ENCODE results near the gene ATP10B.

ATP10B gene

DNA sequence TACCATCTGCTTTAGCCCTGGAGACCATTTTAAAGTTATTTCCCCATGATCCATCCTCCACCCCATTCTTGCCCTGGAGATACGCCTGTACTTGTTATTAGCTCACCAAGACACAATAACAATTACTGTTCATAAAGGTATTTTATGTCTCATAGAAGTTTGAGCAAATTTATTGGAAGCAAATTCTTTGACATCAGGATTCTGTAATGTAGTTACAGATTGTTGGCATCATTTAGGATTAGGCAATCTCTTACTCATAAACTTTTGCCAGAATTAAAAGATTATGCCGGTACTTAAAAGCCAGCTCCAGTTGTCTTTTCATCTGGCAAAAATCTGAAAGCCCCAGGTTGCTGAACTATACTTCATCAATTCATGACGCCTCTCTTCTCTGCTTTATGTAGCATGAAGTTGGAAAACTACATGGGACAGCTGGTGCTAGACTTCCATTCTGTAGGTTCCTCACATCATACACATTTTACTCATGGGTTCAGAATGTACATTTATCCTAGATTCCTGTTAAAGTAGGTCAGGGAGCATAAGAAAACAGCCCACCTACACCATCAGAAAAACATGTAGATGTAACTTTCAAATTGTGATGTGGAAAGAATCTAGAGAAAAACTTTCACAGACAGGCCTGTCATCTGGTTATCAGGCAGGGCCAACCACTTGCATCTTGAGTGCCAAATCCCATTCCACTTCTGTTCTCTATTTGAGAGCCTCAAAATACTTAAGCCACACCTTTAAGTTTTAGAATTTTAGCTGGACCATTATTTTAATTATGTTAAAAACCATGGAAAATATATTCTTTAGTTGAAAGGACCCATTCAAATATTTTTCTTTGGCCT lies 14.0 kb downstream of the ATP10B start:
- peak; percentile 51 for DNase-seq (ENCODE audit: low read depth)
- H3K4me3 ChIP-seq (ENCODE audit: low read length): no peak overlapping the region
- TF ChIP-seq, protein P1, sequence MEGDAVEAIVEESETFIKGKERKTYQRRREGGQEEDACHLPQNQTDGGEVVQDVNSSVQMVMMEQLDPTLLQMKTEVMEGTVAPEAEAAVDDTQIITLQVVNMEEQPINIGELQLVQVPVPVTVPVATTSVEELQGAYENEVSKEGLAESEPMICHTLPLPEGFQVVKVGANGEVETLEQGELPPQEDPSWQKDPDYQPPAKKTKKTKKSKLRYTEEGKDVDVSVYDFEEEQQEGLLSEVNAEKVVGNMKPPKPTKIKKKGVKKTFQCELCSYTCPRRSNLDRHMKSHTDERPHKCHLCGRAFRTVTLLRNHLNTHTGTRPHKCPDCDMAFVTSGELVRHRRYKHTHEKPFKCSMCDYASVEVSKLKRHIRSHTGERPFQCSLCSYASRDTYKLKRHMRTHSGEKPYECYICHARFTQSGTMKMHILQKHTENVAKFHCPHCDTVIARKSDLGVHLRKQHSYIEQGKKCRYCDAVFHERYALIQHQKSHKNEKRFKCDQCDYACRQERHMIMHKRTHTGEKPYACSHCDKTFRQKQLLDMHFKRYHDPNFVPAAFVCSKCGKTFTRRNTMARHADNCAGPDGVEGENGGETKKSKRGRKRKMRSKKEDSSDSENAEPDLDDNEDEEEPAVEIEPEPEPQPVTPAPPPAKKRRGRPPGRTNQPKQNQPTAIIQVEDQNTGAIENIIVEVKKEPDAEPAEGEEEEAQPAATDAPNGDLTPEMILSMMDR (conservative IDR thresholded peaks at IDR 0.05; ENCODE audit: low read length): no peak

DNA sequence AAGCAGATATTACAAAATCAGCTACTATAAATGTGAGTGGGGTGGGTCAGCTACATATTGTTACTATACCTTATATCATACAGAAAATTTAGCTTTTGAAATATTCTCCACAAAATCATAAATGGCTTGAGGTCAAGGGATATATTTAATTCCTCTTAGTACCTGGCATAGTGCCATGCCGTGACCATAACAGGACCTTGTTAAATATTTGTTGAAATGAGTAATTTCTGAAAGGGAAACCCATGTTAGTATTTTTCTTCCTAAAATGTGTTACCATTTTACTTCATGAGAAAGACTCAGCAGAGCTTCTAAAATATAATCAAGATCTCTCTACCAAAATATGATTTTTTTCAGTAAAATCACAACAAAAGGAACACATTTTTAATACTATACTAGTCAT lies 14.8 kb downstream of the ATP10B start:
- TF ChIP-seq, protein P1 (conservative IDR thresholded peaks at IDR 0.05; ENCODE audit: low read length): no peak
- H3K4me3 ChIP-seq (ENCODE audit: low read length): no peak overlapping the region
- DNase-seq (ENCODE audit: low read depth): no peak

- DNase-seq (ENCODE audit: low read depth): no peak
- H3K4me3 ChIP-seq (ENCODE audit: low read length): no peak overlapping the region
Observed at GRCh38 chr5:160835818-160836528, 16.0 kb downstream of the ATP10B start.

DNA sequence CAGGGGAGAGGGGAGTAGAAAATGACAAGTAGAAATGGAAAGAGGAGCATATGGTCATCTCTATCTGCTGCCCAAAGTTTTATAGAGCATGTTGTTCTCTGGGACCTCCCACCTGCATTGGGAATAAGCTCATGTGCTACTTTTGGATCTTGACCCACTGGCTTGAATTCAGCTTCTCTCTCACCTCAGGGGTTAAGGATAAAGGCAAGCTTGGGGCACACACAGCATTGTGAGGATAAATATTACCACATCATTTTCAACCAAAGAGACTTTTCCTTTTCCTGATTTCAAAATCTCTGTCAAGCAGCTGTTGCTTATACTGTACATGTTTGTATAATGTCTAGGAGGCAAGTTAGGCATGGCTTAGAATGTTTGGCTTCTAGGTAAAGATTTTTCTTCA lies 16.6 kb downstream of the ATP10B start:
- no peak overlapping the region for H3K4me3 ChIP-seq (ENCODE audit: low read length)
- TF ChIP-seq, protein P1 (conservative IDR thresholded peaks at IDR 0.05; ENCODE audit: low read length): no peak
- DNase-seq (ENCODE audit: low read depth): no peak

More at GRCh38 chr5:160835818-160836528, 16.0 kb downstream of the ATP10B start:
- TF ChIP-seq, protein P1 (conservative IDR thresholded peaks at IDR 0.05; ENCODE audit: low read length): no peak

DNA sequence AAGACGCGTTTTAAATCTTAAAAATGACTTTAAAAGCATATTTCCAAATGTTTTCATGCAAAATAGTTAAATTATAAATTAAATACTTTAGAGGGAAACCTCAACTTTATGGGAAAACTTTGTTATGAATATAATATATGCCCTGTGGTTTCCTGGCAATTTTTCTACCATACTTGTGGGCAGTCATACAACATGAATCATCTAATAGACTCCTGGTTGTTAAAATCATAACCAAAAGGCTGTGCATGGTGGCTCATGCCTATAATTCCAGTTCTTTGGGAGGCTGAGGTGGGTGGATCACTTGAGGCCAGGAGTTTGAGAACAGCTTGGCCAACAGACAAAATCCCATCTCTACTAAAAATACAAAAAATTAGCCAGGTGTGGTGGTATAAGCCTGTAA lies 18.2 kb downstream of the ATP10B start:
- H3K4me3 ChIP-seq (ENCODE audit: low read length): no peak overlapping the region
- TF ChIP-seq, protein P1 (conservative IDR thresholded peaks at IDR 0.05; ENCODE audit: low read length): no peak
- peak; percentile 45 for DNase-seq (ENCODE audit: low read depth)

DNA sequence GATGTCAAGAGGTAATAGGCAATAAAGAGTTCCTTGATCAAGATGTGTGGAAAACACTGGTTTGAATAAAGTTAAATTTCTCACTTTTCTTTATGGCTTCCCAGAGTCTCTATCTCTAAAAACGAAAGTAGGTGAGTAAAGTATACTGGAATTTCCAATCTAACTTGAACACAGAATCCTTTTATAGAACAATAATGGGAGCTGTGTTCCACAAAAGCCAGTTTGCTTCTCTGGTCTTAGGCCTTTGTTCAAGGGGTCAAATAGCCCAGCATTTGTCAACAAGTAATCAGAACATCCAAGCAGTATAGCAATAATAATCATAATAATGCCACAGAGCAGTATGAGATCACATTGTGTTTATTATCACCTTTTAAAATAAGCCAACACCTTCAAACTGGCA lies 20.2 kb downstream of the ATP10B start:
- TF ChIP-seq, protein P1 (conservative IDR thresholded peaks at IDR 0.05; ENCODE audit: low read length): no peak
- DNase-seq (ENCODE audit: low read depth): no peak
- H3K4me3 ChIP-seq (ENCODE audit: low read length): no peak overlapping the region

Measured in AG10803 (cell line).